ENCODE results near the gene MRPL28.

MRPL28 gene

DNA sequence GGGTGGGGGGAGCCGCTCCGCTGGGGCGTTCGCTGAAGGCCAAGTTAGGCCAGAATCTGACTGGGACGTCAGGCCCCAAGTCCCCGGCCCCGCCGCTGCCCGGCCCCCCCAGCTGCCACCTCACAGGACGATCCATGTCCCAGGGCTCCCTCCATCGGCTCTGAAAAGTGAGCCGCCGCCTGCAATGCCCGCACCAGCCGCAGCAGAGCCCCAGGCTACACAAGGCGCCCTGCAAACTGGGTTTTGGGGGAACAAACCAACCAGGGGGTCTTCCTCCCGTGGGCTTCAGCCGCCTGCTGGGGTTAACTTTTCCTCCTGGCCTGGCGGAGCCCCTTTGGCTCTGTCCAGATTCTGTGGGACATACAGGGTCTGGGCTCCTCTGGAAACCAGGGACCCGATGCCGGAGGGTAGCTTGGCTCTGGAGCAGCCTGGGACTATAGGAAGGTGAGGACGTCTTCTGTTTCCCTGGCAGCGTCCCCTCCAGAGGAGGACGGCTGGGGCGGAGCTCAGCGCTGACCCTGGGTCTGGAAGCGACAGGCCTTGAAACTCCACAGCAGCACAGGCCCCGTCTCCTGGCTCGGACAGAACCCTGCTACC lies 27.5 kb upstream of the MRPL28 start:
- Histone ChIP-seq H3F3A (ENCODE audit: insufficient read depth) (peaks cover 13% of the 10 kb centered on the region), H3K4me3 (ENCODE audit: insufficient read depth, low read length, poor library complexity, severe bottlenecking) (no peak overlapping the region), H3K9ac (ENCODE audit: low read length) (no peak overlapping the region), H4K20me1 (ENCODE audit: low read depth, low read length) (no peaks in the 10 kb centered on the region), H3K79me2 (ENCODE audit: insufficient read depth, low read length) (no peaks in the 10 kb centered on the region), H3K4me2 (ENCODE audit: low read depth, low read length, poor library complexity, severe bottlenecking) (no peak overlapping the region), H3K27ac (ENCODE audit: low read depth, low read length) (no peak overlapping the region), H3K27me3 (ENCODE audit: low read length) (no peaks in the 10 kb centered on the region), H3K9me2 (replicated peaks; ENCODE audit: insufficient read depth, low read length) (no peaks in the 10 kb centered on the region), H3K36me3 (ENCODE audit: low read length) (no peaks in the 10 kb centered on the region), H3K9me3 (ENCODE audit: insufficient read depth, low read length) (no peaks in the 10 kb centered on the region), H2AFZ (ENCODE audit: low read depth, low read length, severe bottlenecking) (no peak overlapping the region)
- TF ChIP-seq EZH2phosphoT487 (conservative IDR thresholded peaks at IDR 0.05; ENCODE audit: low read length) = no peak
- TF ChIP-seq, protein P1, sequence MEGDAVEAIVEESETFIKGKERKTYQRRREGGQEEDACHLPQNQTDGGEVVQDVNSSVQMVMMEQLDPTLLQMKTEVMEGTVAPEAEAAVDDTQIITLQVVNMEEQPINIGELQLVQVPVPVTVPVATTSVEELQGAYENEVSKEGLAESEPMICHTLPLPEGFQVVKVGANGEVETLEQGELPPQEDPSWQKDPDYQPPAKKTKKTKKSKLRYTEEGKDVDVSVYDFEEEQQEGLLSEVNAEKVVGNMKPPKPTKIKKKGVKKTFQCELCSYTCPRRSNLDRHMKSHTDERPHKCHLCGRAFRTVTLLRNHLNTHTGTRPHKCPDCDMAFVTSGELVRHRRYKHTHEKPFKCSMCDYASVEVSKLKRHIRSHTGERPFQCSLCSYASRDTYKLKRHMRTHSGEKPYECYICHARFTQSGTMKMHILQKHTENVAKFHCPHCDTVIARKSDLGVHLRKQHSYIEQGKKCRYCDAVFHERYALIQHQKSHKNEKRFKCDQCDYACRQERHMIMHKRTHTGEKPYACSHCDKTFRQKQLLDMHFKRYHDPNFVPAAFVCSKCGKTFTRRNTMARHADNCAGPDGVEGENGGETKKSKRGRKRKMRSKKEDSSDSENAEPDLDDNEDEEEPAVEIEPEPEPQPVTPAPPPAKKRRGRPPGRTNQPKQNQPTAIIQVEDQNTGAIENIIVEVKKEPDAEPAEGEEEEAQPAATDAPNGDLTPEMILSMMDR (IDR thresholded peaks at IDR 0.05; ENCODE audit: insufficient read depth, low read length, poor library complexity, severe bottlenecking) = no peak

DNA sequence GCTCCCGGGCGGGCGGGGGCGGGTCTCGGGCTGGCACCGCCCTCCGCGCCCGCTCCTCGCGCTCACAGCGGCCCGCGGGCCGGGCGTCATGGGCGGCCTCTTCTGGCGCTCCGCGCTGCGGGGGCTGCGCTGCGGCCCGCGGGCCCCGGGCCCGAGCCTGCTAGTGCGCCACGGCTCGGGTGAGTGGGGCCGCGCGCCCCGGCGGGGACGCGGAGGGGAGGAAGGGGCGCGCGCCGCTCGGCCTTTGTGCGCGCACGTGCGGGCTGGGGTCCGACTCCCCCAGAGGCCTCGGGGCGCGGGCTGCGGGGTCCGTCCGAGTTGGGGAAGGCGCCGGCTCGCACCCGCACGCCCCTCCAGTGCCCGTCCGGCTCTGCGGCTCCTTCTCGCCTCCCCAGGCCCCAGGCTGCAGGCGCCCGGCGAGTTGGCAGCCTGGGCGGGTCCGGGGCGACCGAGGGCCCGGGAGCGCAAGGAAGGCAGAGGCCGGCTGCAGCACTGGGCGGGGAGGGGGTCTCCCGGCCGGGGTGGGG lies 26.9 kb upstream of the MRPL28 start, which contains the start of gene NME4:
Gene NME4 (plus strand): TSS at position 65 of the 527 bp plus-strand sequence. CDS start 24 bp downstream, at position 89.
- Histone ChIP-seq H3F3A (ENCODE audit: insufficient read depth) (peaks cover 13% of the 10 kb centered on the region), H3K9me3 (ENCODE audit: insufficient read depth, low read length) (no peaks in the 10 kb centered on the region), H3K36me3 (ENCODE audit: low read length) (no peaks in the 10 kb centered on the region), H2AFZ (ENCODE audit: low read depth, low read length, severe bottlenecking) (no peak within 1 kb of the TSS), H3K27me3 (ENCODE audit: low read length) (no peaks in the 10 kb centered on the region), H3K79me2 (ENCODE audit: insufficient read depth, low read length) (no peaks in the 10 kb centered on the region), H3K4me3 (ENCODE audit: insufficient read depth, low read length, poor library complexity, severe bottlenecking) (no peak within 1 kb of the TSS), H3K27ac (ENCODE audit: low read depth, low read length) (no peak within 1 kb of the TSS), H4K20me1 (ENCODE audit: low read depth, low read length) (no peaks in the 10 kb centered on the region), H3K9me2 (replicated peaks; ENCODE audit: insufficient read depth, low read length) (no peaks in the 10 kb centered on the region), H3K4me2 (ENCODE audit: low read depth, low read length, poor library complexity, severe bottlenecking) (no peak within 1 kb of the TSS), H3K9ac (ENCODE audit: low read length) (no peak within 1 kb of the TSS)
- no peak for TF ChIP-seq EZH2phosphoT487 (conservative IDR thresholded peaks at IDR 0.05; ENCODE audit: low read length)
- TF ChIP-seq, protein P1 (IDR thresholded peaks at IDR 0.05; ENCODE audit: insufficient read depth, low read length, poor library complexity, severe bottlenecking) = no peak

DNA sequence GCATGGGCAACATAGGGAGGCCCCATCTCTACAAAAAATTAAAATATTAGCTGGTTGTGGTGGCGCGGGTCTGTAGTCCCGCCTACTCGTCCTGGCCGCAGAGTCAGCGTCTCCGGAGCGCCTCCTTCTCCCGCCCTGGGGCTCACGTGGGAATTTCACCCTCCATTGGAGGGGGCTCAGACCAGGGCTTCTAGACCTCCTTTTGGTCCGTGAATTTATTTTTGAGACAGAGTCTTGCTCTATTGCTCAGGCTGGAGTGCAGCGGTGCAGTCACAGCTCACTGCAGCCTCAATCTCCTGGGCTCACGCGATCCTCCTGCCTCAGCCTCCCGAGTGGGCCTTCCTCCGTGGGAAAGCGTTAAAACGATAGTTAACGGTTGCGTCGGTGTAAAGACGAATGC lies 26.3 kb upstream of the MRPL28 start:
- Histone ChIP-seq H3K9ac (ENCODE audit: low read length) (no peak overlapping the region), H3K36me3 (ENCODE audit: low read length) (no peaks in the 10 kb centered on the region), H4K20me1 (ENCODE audit: low read depth, low read length) (no peaks in the 10 kb centered on the region), H3K9me3 (ENCODE audit: insufficient read depth, low read length) (no peaks in the 10 kb centered on the region), H3F3A (ENCODE audit: insufficient read depth) (peaks cover 13% of the 10 kb centered on the region), H3K9me2 (replicated peaks; ENCODE audit: insufficient read depth, low read length) (no peaks in the 10 kb centered on the region), H3K4me3 (ENCODE audit: insufficient read depth, low read length, poor library complexity, severe bottlenecking) (no peak overlapping the region), H2AFZ (ENCODE audit: low read depth, low read length, severe bottlenecking) (no peak overlapping the region), H3K4me2 (ENCODE audit: low read depth, low read length, poor library complexity, severe bottlenecking) (no peak overlapping the region), H3K27ac (ENCODE audit: low read depth, low read length) (no peak overlapping the region), H3K79me2 (ENCODE audit: insufficient read depth, low read length) (no peaks in the 10 kb centered on the region), H3K27me3 (ENCODE audit: low read length) (no peaks in the 10 kb centered on the region)
- TF ChIP-seq EZH2phosphoT487 (conservative IDR thresholded peaks at IDR 0.05; ENCODE audit: low read length) = no peak
- TF ChIP-seq, protein P1 (IDR thresholded peaks at IDR 0.05; ENCODE audit: insufficient read depth, low read length, poor library complexity, severe bottlenecking) = no peak
